Purkinje cell (primary cell): Measurements from ENCODE around the gene IFITM2. TPM values are rescaled to one million over a fixed set of nuclear protein-coding genes. Genes with fewer than 3 reads are reported as not detected.

ENCODE experiments used
- polyA plus RNA-seq: library from polyadenylated mRNA; unstranded; fragments of >200 nt; fragmentation: Nextera tagmentation; gene quantifications from 2 replicates; pipeline ENCODE4 v1.2.1, GENCODE V29; 2014

IFITM2 gene
- 7.0 and 9.8 TPM in 2 replicates for polyA plus RNA-seq

GRCh38 chr11:307766-308708 lies at the start of gene IFITM2:
IFITM2 (plus strand) TSS chr11:307816; CDS start chr11:308193, 377 bp downstream.

DNA sequence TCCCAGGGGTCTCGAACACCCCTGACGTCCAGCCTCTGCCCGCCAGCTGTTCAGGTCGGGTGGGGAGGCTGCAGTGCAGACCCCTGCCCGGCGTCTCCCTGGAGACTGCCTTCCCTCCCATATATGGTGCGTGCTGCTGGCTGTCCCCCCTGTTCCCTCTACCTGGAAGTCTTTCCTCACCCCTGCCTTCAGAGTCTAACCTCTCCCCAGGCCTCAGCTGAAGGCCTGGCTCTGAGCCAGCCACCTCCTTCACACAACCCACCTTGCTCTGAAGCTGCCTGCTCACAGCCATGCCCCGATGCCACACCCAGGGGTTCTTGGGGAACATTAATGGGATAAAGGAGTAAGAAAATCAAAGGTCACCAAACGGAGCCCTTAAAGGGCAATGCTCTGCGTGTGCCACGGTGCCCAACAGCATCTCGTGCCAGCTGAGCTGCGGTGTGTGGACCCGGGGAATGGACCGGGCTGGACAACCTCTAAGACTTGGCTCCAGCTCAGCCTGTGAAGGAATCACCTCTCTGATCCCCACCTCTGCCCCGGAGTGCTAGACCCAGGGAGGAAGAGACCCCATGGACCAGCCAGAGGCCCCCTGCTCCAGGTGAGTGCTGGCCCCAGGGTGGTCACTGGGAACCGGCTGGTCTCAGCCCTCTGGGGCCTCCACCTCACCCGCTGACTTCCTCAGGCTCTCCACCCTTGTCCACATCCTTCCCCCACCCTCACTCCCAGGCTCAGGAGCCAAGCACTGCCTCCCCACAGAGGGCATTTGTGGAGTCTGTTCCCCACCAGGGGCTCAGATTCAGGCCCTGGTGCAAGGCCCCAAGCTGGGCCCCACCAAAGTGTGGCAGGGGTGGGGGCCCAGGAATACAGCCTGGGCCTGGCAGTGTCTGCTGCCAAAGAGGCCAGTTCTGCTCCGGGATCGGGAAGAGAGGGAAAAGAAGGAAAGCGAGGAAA lies 29.3 kb upstream of the IFITM2 start, which contains the start of gene NLRP6:
Gene NLRP6 (plus strand): TSS at position 407 of the 951 bp plus-strand sequence. CDS start 163 bp downstream, at position 570.

DNA sequence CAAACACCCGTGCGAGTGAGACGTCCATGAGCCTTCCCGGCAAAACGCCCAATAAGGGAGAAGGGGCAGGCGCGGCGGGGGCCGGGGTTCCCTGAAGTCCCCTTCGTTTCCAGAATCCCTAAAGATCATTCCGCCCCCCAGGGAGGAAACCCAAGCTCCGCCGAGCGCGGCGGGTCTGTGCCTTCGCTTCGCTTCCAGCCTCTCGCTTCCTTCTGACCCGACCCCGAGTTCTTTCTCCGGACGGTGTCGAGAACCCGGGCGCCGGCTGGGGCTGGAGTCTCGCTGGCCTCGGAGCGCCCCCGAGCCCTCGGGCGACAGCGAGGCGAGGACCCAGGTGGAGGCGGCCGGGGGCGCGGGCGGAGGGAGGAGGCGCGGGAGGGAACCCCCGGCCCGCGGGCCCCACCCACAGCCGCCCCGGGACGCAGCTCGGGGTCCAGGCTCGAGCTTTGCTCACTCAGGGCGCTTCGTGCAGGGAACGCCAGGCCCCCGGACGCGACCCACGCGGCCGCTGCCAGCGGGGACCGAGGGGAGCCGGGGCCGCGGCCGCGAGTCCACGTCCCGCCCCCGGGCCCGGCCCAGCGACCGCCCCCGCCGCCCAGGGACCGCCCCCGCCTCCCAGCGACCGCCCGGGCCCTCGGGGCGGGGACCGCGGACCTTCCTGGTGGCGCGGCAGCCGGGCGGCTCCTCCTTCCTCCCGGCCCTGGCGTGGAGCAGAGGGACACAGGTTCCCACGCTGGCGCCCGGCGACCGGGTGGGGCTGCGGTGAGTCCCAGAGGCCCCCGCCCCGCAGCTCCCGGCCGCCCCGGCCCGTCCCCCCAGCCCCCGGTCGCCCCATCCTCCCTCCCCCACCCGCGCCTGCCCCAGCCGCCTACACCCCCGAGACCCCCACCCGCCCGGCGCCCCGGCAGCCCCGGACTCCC lies 18.9 kb upstream of the IFITM2 start, which contains the start of gene PGGHG:
Gene PGGHG (plus strand): TSS at position 649 of the 920 bp plus-strand sequence. CDS start 691 bp downstream, outside the sequence.

DNA sequence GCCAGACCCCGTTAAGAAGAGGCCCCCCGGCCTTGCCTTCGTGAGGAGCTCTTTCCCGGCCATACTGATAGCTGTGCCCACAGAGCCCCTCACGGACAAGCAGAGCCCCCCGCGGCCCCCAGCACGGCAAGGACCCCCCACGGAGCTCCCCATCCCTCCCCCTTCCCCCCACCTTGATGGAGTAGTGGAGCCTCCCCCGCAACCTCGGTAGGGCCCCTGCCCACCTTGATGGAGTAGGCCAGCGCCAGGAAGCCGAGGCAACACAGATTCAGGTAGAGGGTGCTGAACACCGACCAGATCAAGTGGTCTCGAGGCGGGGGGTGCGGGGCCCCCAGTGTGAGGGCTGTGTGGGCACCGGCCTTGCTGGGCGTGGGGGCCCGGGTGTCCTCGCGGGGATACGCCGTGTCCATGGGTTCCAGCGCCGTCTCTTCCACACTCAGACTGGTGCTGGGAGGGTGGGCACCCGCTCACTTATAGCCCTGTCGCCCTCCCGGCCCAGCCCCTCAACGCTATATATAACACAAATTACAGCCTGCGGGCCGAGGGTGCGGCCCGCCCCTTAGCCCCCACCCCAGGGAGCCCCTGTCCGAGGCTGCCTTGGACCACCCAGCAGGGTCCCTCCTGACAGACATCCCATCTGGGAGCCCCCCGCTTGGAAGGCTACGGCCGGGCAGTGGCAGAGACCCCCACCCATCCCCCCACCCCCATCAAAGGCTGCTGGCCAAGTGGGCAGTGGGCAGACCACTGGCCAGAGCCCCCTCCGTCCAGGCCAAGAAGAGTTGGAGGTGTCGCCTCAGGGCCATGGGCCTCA lies 8.3 kb upstream of the IFITM2 start, which contains the start of gene IFITM5:
Gene IFITM5 (minus strand): TSS at position 446 of the 811 bp plus-strand sequence. CDS start 36 bp downstream, at position 410.

GRCh38 chr11:313787-314553 lies 6.4 kb downstream of the IFITM2 start, which contains the start of gene IFITM1:
IFITM1 (plus strand) TSS chr11:314040; CDS start chr11:314171, 131 bp downstream.

Other genes with a start within 250 kb of the IFITM2 start
- not detected in 2 replicates for gene SCGB1C1, start 114.7 kb upstream of the IFITM2 start, polyA plus RNA-seq
- 4.3 and 4.5 TPM in 2 replicates for gene BET1L, start 100.4 kb upstream of the IFITM2 start, polyA plus RNA-seq
- 5.9 and 8.3 TPM in 2 replicates for gene RIC8A, start 100.1 kb upstream of the IFITM2 start, polyA plus RNA-seq
- 8.4 and 9.6 TPM in 2 replicates for gene SIRT3, start 71.5 kb upstream of the IFITM2 start, polyA plus RNA-seq
- 84.5 and 95.9 TPM in 2 replicates for gene PSMD13, start 70.8 kb upstream of the IFITM2 start, polyA plus RNA-seq
- gene NLRP6, start 29.4 kb upstream of the IFITM2 start, polyA plus RNA-seq: not detected in 2 replicates
- gene PGGHG, start 18.7 kb upstream of the IFITM2 start, polyA plus RNA-seq: not detected in 2 replicates
- not detected in 2 replicates for gene IFITM5, start 8.3 kb upstream of the IFITM2 start, polyA plus RNA-seq
- gene IFITM1, start 6.2 kb downstream of the IFITM2 start, polyA plus RNA-seq: 3.2 and 3.6 TPM in 2 replicates
- 33.2 and 34.1 TPM in 2 replicates for gene IFITM3, start 13.0 kb downstream of the IFITM2 start, polyA plus RNA-seq
- 0.56 and 5.0 TPM in 2 replicates for gene B4GALNT4, start 61.7 kb downstream of the IFITM2 start, polyA plus RNA-seq
- not detected in 2 replicates for gene PKP3, start 86.4 kb downstream of the IFITM2 start, polyA plus RNA-seq
- gene SIGIRR, start 107.2 kb downstream of the IFITM2 start, polyA plus RNA-seq: 3.0 TPM in 2 replicates
- not detected in 2 replicates for gene ANO9, start 134.2 kb downstream of the IFITM2 start, polyA plus RNA-seq
- 2.3 and 3.5 TPM in 2 replicates for gene PTDSS2, start 142.5 kb downstream of the IFITM2 start, polyA plus RNA-seq
- 12.8 and 13.2 TPM in 2 replicates for gene RNH1, start 199.4 kb downstream of the IFITM2 start, polyA plus RNA-seq
- 19.5 and 37.7 TPM in 2 replicates for gene HRAS, start 227.8 kb downstream of the IFITM2 start, polyA plus RNA-seq
- 0.13 TPM in 1 of 2 replicates, not detected in the other for gene LRRC56, start 229.7 kb downstream of the IFITM2 start, polyA plus RNA-seq